ENCODE measurements around the gene CSMD2. TPM values are rescaled to one million over a fixed set of nuclear protein-coding genes. Genes with fewer than 3 reads are reported as not detected.

The CSMD2 gene
- total and polyA plus RNA-seq, 2 of the 8 experiments (the other 6 are each of a cell fraction or from before 2014, with no cell fraction given): 7.0 to 14.7 TPM

DNA sequence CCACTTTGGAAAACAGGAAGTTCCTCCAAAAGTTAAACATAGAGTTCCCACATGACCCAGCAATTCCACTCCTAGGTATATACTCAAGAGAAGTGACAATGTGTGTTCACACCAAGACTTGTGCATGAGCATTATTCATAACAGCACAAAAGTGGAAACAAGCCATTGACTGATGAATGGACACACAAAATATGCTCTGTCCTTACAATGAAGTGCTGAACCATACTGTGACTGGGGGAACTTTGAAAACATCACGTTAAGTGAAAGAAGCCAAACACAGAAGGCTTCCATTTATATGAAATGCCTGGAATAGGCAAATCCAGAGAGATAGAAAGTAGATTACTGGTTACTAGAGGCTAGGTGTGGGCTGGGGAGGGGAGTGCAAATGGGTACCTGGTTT lies 542.3 kb downstream of the CSMD2 start (continued):
- no peak for TF ChIP-seq EZH2 (IDR thresholded peaks at IDR 0.05; ENCODE audit: low read depth, low read length, severe bottlenecking)
- TF ChIP-seq SRF (IDR thresholded peaks at IDR 0.05; ENCODE audit: low read depth, low read length): no peak
- TF ChIP-seq CTCF (IDR thresholded peaks at IDR 0.05; ENCODE audit: control extremely low read depth in 1 of 3, insufficient read depth in 1 of 3, low read depth in 1 of 3, low read length in 3 of 3): no peak
